WTC11 (cell line): ENCODE data around the gene PRPF6. TPM values are rescaled to one million over a fixed set of nuclear protein-coding genes. Genes with fewer than 3 reads are reported as not detected.

ENCODE experiments used
- ATAC-seq: fragments of 200-7000 bp; cut with Tn5 transposase; 2 replicates; pipeline ENCODE4 v1.10.0; 2021; ENCODE audit warnings: mild to moderate bottlenecking, moderate library complexity
- CTCF ChIA-PET: fragments of 300-600 bp; sonication (Branson Sonifier 250); formaldehyde crosslinking; loops from one replicate; lab custom pipeline; 2021; ENCODE audit warnings: antibody characterized with exemption; lab: Charles Lee
- POLR2A ChIA-PET: fragments of 350-600 bp; sonication (Branson Sonifier 250); formaldehyde crosslinking; loops from one replicate; lab custom pipeline; 2021; ENCODE audit warnings: antibody characterized with exemption; lab: Charles Lee
- DNase-seq: peaks from one replicate; pipeline ENCODE4 v3.0.0; 2021; ENCODE audit warnings: low spot score
- H3K27ac Mint-ChIP-seq: 2 replicates; pipeline ENCODE4 v1.8.0; 2021; ENCODE audit warnings: mixed read lengths
- H3K27me3 Mint-ChIP-seq: 2 replicates; pipeline ENCODE4 v1.8.0; 2021; ENCODE audit warnings: low read depth, mild to moderate bottlenecking, moderate library complexity, mixed read lengths
- H3K36me3 Mint-ChIP-seq: 2 replicates; pipeline ENCODE4 v1.8.0; 2021; ENCODE audit warnings: mixed read lengths
- H3K4me1 Mint-ChIP-seq: 2 replicates; pipeline ENCODE4 v1.8.0; 2022; ENCODE audit warnings: mixed read lengths
- H3K4me3 Mint-ChIP-seq: 2 replicates; pipeline ENCODE4 v1.8.0; 2021; ENCODE audit warnings: mild to moderate bottlenecking, moderate library complexity, mixed read lengths
- H3K9me3 Mint-ChIP-seq: 2 replicates; pipeline ENCODE4 v1.8.0; 2021; ENCODE audit warnings: mixed read lengths
- CBFB ChIP-seq: sonication (generic); formaldehyde crosslinking; IDR thresholded peaks from 2 replicates; pipeline ENCODE4 v1.8.1; 2022; ENCODE audit warnings: mild to moderate bottlenecking, low read depth, missing genetic modification reagents
- CREB1 ChIP-seq: sonication (generic); formaldehyde crosslinking; IDR thresholded peaks from 2 replicates; pipeline ENCODE4 v1.8.0; 2023; ENCODE audit warnings: mild to moderate bottlenecking, missing genetic modification reagents
- ELF4 ChIP-seq: sonication (generic); formaldehyde crosslinking; IDR thresholded peaks from 2 replicates; pipeline ENCODE4 v1.8.1; 2022; ENCODE audit warnings: low read depth, mild to moderate bottlenecking, moderate library complexity, missing genetic modification reagents
- ESRRA ChIP-seq: sonication (generic); formaldehyde crosslinking; IDR thresholded peaks from 2 replicates; pipeline ENCODE4 v1.8.1; 2022; ENCODE audit warnings: mild to moderate bottlenecking, missing genetic modification reagents, borderline replicate concordance
- ETV6 ChIP-seq: sonication (generic); formaldehyde crosslinking; IDR thresholded peaks from 2 replicates; pipeline ENCODE4 v1.8.1; 2022; ENCODE audit warnings: mild to moderate bottlenecking, missing genetic modification reagents
- GABPB1 ChIP-seq: sonication (generic); formaldehyde crosslinking; IDR thresholded peaks from 2 replicates; pipeline ENCODE4 v1.8.1; 2023; ENCODE audit warnings: mild to moderate bottlenecking, missing genetic modification reagents
- KAT7 ChIP-seq: sonication (generic); formaldehyde crosslinking; IDR thresholded peaks from 2 replicates; pipeline ENCODE4 v1.8.1; 2023; ENCODE audit warnings: missing genetic modification reagents, mild to moderate bottlenecking, borderline replicate concordance
- MXD4 ChIP-seq: fragments of 250-450 bp; sonication (Bioruptor Pico); IDR thresholded peaks from 2 replicates; pipeline ENCODE4 v1.8.0; 2021; ENCODE audit warnings: mild to moderate bottlenecking, moderate library complexity, borderline replicate concordance
- NFE2L1 ChIP-seq: sonication (generic); formaldehyde crosslinking; IDR thresholded peaks from 2 replicates; pipeline ENCODE4 v1.8.1; 2023; ENCODE audit warnings: missing genetic modification reagents
- OVOL2 ChIP-seq: fragments of 250-450 bp; sonication (Bioruptor Pico); IDR thresholded peaks from 2 replicates; pipeline ENCODE4 v1.9.0; 2021; ENCODE audit warnings: mild to moderate bottlenecking, borderline replicate concordance
- PRDM15 ChIP-seq: sonication (generic); formaldehyde crosslinking; IDR thresholded peaks from 2 replicates; pipeline ENCODE4 v1.8.0; 2022; ENCODE audit warnings: missing genetic modification reagents
- TCF7 ChIP-seq: sonication (generic); formaldehyde crosslinking; IDR thresholded peaks from 2 replicates; pipeline ENCODE4 v1.8.0; 2022; ENCODE audit warnings: mild to moderate bottlenecking, low read depth, missing genetic modification reagents, moderate library complexity
- TP53 ChIP-seq: sonication (generic); formaldehyde crosslinking; IDR thresholded peaks from 2 replicates; pipeline ENCODE4 v1.8.1; 2023; ENCODE audit warnings: mild to moderate bottlenecking, missing genetic modification reagents
- ZMAT4 ChIP-seq: fragments of 250-450 bp; sonication (Bioruptor Pico); IDR thresholded peaks from 2 replicates; pipeline ENCODE4 v1.9.0; 2021; ENCODE audit warnings: mild to moderate bottlenecking
- ZNF138 ChIP-seq: sonication (generic); formaldehyde crosslinking; conservative IDR thresholded peaks from 2 replicates; pipeline ENCODE4 v1.8.1; 2022; ENCODE audit warnings: mild to moderate bottlenecking, moderate library complexity, missing genetic modification reagents
- ZNF219 ChIP-seq: sonication (generic); formaldehyde crosslinking; IDR thresholded peaks from 2 replicates; pipeline ENCODE4 v1.8.0; 2023; ENCODE audit warnings: missing genetic modification reagents, mild to moderate bottlenecking, borderline replicate concordance
- ZNF232 ChIP-seq: sonication (generic); formaldehyde crosslinking; IDR thresholded peaks from 2 replicates; pipeline ENCODE4 v1.8.0; 2022; ENCODE audit warnings: mild to moderate bottlenecking, missing genetic modification reagents
- ZNF423 ChIP-seq: fragments of 250-450 bp; sonication (Bioruptor Pico); IDR thresholded peaks from 2 replicates; pipeline ENCODE4 v2.1.2; 2022; ENCODE audit warnings: mild to moderate bottlenecking, moderate library complexity
- total RNA-seq: library from RNA; stranded (reverse); gene quantifications from 3 replicates; pipeline ENCODE4 v1.2.3, GENCODE V29; 2021
- TF ChIP-seq, protein P1 (sequence below): sonication (generic); formaldehyde crosslinking; IDR thresholded peaks from 2 replicates; pipeline ENCODE4 v1.8.1; 2022; ENCODE audit warnings: low read depth, missing genetic modification reagents, borderline replicate concordance
- TF ChIP-seq, protein P2 (sequence below): fragments of 250-450 bp; sonication (Bioruptor Pico); IDR thresholded peaks from 2 replicates; pipeline ENCODE4 v1.9.0; 2021; ENCODE audit warnings: moderate library complexity, mild to moderate bottlenecking, inconsistent platforms, borderline replicate concordance
- TF ChIP-seq, protein P3 (sequence below): sonication (generic); formaldehyde crosslinking; IDR thresholded peaks from 2 replicates; pipeline ENCODE4 v1.8.1; 2023; ENCODE audit warnings: mild to moderate bottlenecking, moderate library complexity, missing genetic modification reagents
- TF ChIP-seq, protein P4 (sequence below): sonication (generic); formaldehyde crosslinking; IDR thresholded peaks from 2 replicates; pipeline ENCODE4 v1.8.1; 2022; ENCODE audit warnings: low read depth, mild to moderate bottlenecking, moderate library complexity, missing genetic modification reagents, borderline replicate concordance
- TF ChIP-seq, protein P5 (sequence below): sonication (generic); formaldehyde crosslinking; IDR thresholded peaks from 2 replicates; pipeline ENCODE4 v1.8.1; 2022; ENCODE audit warnings: mild to moderate bottlenecking, moderate library complexity, missing genetic modification reagents
- TF ChIP-seq, protein P6 (sequence below): sonication (generic); formaldehyde crosslinking; IDR thresholded peaks from 2 replicates; pipeline ENCODE4 v1.8.1; 2023; ENCODE audit warnings: mild to moderate bottlenecking, missing genetic modification reagents

The PRPF6 gene
- total RNA-seq, 1 experiment from 2014 or later, result 79.4 TPM

GRCh38 chr20:64042054-64042781, 61.3 kb downstream of the PRPF6 start:
- POLR2A ChIA-PET, result no interaction called here
- no peak for TF ChIP-seq ZMAT4 (CRISPR knock-in tag)
- TF ChIP-seq, protein P1, sequence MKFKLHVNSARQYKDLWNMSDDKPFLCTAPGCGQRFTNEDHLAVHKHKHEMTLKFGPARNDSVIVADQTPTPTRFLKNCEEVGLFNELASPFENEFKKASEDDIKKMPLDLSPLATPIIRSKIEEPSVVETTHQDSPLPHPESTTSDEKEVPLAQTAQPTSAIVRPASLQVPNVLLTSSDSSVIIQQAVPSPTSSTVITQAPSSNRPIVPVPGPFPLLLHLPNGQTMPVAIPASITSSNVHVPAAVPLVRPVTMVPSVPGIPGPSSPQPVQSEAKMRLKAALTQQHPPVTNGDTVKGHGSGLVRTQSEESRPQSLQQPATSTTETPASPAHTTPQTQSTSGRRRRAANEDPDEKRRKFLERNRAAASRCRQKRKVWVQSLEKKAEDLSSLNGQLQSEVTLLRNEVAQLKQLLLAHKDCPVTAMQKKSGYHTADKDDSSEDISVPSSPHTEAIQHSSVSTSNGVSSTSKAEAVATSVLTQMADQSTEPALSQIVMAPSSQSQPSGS (CRISPR knock-in tag), result no peak
- TF ChIP-seq TCF7 (CRISPR knock-in tag), result no peak
- no peak for TF ChIP-seq ZNF232
- TF ChIP-seq KAT7 (CRISPR knock-in tag), result no peak
- TF ChIP-seq, protein P2, sequence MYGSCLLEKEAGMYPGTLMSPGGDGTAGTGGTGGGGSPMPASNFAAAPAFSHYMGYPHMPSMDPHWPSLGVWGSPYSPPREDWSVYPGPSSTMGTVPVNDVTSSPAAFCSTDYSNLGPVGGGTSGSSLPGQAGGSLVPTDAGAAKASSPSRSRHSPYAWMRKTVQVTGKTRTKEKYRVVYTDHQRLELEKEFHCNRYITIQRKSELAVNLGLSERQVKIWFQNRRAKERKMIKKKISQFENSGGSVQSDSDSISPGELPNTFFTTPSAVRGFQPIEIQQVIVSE (CRISPR knock-in tag), result no peak
- no peak for TF ChIP-seq ESRRA
- TF ChIP-seq NFE2L1 (CRISPR knock-in tag), result no peak
- no peak for TF ChIP-seq ELF4
- TF ChIP-seq CBFB (CRISPR knock-in tag), result no peak
- 0 out of 2 replicates have a peak, but pooled peaks have one; percentile 20 for TF ChIP-seq ZNF423 (CRISPR knock-in tag)
- TF ChIP-seq ZNF138 (CRISPR knock-in tag), result no peak
- TF ChIP-seq, protein P3, sequence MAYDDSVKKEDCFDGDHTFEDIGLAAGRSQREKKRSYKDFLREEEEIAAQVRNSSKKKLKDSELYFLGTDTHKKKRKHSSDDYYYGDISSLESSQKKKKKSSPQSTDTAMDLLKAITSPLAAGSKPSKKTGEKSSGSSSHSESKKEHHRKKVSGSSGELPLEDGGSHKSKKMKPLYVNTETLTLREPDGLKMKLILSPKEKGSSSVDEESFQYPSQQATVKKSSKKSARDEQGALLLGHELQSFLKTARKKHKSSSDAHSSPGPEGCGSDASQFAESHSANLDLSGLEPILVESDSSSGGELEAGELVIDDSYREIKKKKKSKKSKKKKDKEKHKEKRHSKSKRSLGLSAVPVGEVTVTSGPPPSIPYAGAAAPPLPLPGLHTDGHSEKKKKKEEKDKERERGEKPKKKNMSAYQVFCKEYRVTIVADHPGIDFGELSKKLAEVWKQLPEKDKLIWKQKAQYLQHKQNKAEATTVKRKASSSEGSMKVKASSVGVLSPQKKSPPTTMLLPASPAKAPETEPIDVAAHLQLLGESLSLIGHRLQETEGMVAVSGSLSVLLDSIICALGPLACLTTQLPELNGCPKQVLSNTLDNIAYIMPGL (CRISPR knock-in tag), result 0 out of 2 replicates have a peak, but pooled peaks have one; percentile 17
- TF ChIP-seq CREB1, result no peak
- TF ChIP-seq, protein P4, sequence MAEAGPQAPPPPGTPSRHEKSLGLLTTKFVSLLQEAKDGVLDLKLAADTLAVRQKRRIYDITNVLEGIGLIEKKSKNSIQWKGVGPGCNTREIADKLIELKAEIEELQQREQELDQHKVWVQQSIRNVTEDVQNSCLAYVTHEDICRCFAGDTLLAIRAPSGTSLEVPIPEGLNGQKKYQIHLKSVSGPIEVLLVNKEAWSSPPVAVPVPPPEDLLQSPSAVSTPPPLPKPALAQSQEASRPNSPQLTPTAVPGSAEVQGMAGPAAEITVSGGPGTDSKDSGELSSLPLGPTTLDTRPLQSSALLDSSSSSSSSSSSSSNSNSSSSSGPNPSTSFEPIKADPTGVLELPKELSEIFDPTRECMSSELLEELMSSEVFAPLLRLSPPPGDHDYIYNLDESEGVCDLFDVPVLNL (CRISPR knock-in tag), result no peak
- no peak for TF ChIP-seq PRDM15 (CRISPR knock-in tag)
- TF ChIP-seq GABPB1 (CRISPR knock-in tag), result peak; percentile 48; the same call in 1 of the 2 replicates
- peak; percentile 72; the same call in 1 of the 2 replicates for TF ChIP-seq ETV6 (CRISPR knock-in tag)
- no peak for TF ChIP-seq TP53
- TF ChIP-seq ZNF219 (CRISPR knock-in tag), result no peak
- TF ChIP-seq, protein P5, sequence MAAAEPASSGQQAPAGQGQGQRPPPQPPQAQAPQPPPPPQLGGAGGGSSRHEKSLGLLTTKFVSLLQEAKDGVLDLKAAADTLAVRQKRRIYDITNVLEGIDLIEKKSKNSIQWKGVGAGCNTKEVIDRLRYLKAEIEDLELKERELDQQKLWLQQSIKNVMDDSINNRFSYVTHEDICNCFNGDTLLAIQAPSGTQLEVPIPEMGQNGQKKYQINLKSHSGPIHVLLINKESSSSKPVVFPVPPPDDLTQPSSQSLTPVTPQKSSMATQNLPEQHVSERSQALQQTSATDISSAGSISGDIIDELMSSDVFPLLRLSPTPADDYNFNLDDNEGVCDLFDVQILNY (CRISPR knock-in tag), result no peak
- TF ChIP-seq MXD4 (CRISPR knock-in tag), result no peak
- TF ChIP-seq, protein P6, sequence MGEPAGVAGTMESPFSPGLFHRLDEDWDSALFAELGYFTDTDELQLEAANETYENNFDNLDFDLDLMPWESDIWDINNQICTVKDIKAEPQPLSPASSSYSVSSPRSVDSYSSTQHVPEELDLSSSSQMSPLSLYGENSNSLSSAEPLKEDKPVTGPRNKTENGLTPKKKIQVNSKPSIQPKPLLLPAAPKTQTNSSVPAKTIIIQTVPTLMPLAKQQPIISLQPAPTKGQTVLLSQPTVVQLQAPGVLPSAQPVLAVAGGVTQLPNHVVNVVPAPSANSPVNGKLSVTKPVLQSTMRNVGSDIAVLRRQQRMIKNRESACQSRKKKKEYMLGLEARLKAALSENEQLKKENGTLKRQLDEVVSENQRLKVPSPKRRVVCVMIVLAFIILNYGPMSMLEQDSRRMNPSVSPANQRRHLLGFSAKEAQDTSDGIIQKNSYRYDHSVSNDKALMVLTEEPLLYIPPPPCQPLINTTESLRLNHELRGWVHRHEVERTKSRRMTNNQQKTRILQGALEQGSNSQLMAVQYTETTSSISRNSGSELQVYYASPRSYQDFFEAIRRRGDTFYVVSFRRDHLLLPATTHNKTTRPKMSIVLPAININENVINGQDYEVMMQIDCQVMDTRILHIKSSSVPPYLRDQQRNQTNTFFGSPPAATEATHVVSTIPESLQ (CRISPR knock-in tag), result no peak
- TF ChIP-seq OVOL2 (CRISPR knock-in tag), result no peak

More at GRCh38 chr20:64042054-64042781, 61.3 kb downstream of the PRPF6 start:
- no peak for DNase-seq
- CTCF ChIA-PET, result interaction anchor here (0.7 to 5.0 kb wide), 3 partner anchors 11 to 62 kb away, joined by 3 to 53 read pairs (median 9); partner anchors contain the start of gene PRPF6
- Mint-ChIP-seq H3K27me3 (peaks cover 76% of the 10 kb centered on the region), H3K27ac (no peak overlapping the region), H3K36me3 (no peaks in the 10 kb centered on the region), H3K4me1 (peaks cover 31% of the 10 kb centered on the region), H3K9me3 (no peaks in the 10 kb centered on the region), H3K4me3 (peak overlapping the region; percentile 62)
- no peak for ATAC-seq
